H9 (cell line): ENCODE results near the gene GTF3C1. TPM values are rescaled to one million over a fixed set of nuclear protein-coding genes. Genes with fewer than 3 reads are reported as not detected.

ENCODE experiments used
- DNase-seq: peaks from one replicate; pipeline ENCODE4 v3.0.0-alpha.2; 2017
- H2AFZ ChIP-seq: one replicate; pipeline ENCODE4 v1.6.1; 2013; ENCODE audit warnings: mild to moderate bottlenecking, low read length, control low read depth, moderate library complexity
- H2AK5ac ChIP-seq: 2 replicates; pipeline ENCODE4 v1.6.1; 2013; ENCODE audit warnings: low read length, control low read depth, mixed read lengths; ENCODE audit not compliant: insufficient read length
- H2BK120ac ChIP-seq: one replicate; pipeline ENCODE4 v1.6.1; 2013; ENCODE audit warnings: low read depth, mild to moderate bottlenecking, low read length, control low read depth, inconsistent platforms; ENCODE audit not compliant: poor library complexity, severe bottlenecking
- H2BK12ac ChIP-seq: 2 replicates; pipeline ENCODE4 v1.6.1; 2013; ENCODE audit warnings: low read length, control low read depth, mixed read lengths, low read depth; ENCODE audit not compliant: insufficient read length
- H2BK15ac ChIP-seq: 2 replicates; pipeline ENCODE4 v1.6.1; 2013; ENCODE audit warnings: low read depth, low read length, control low read depth
- H2BK20ac ChIP-seq: one replicate; pipeline ENCODE4 v1.6.1; 2013; ENCODE audit warnings: low read depth, mild to moderate bottlenecking, low read length, control low read depth, inconsistent platforms; ENCODE audit not compliant: poor library complexity, severe bottlenecking
- H2BK5ac ChIP-seq: 2 replicates; pipeline ENCODE4 v1.6.1; 2013; ENCODE audit warnings: low read length, control low read depth, mixed read lengths; ENCODE audit not compliant: insufficient read length
- H3K14ac ChIP-seq: 2 replicates; pipeline ENCODE4 v1.6.1; 2013; ENCODE audit warnings: low read length, control low read depth; ENCODE audit not compliant: insufficient read depth
- H3K18ac ChIP-seq: 2 replicates; pipeline ENCODE4 v1.6.1; 2013; ENCODE audit warnings: low read depth, mild to moderate bottlenecking, mixed read lengths, low read length, control low read depth; ENCODE audit not compliant: insufficient read length
- H3K23ac ChIP-seq: 2 replicates; pipeline ENCODE4 v1.6.1; 2013; ENCODE audit warnings: low read length, control low read depth, mixed read lengths, low read depth; ENCODE audit not compliant: insufficient read length
- H3K23me2 ChIP-seq: 2 replicates; pipeline ENCODE4 v1.6.1; 2013; ENCODE audit warnings: low read depth, mild to moderate bottlenecking, mixed read lengths, low read length, control low read depth; ENCODE audit not compliant: insufficient read length, poor library complexity, severe bottlenecking
- H3K27ac ChIP-seq: 2 replicates; pipeline ENCODE4 v1.5.1; 2013; ENCODE audit warnings: low read length, control low read depth, mixed read lengths, low read depth; ENCODE audit not compliant: insufficient read length
- H3K27me3 ChIP-seq: 2 replicates; pipeline ENCODE4 v1.6.1; 2013; ENCODE audit warnings: low read length, control low read depth, inconsistent platforms; ENCODE audit not compliant: insufficient read depth
- H3K4ac ChIP-seq: 2 replicates; pipeline ENCODE4 v1.6.1; 2013; ENCODE audit warnings: low read depth, mild to moderate bottlenecking, control low read depth, inconsistent platforms, low read length, moderate library complexity
- H3K4me1 ChIP-seq: 2 replicates; pipeline ENCODE4 v1.6.1; 2013; ENCODE audit warnings: low read length, control low read depth, inconsistent platforms; ENCODE audit not compliant: insufficient read depth
- H3K4me2 ChIP-seq: 2 replicates; pipeline ENCODE4 v1.6.1; 2013; ENCODE audit warnings: low read length, control low read depth, mixed read lengths; ENCODE audit not compliant: insufficient read length, insufficient read depth
- H3K56ac ChIP-seq: 2 replicates; pipeline ENCODE4 v1.6.1; 2013; ENCODE audit warnings: low read depth, mild to moderate bottlenecking, mixed read lengths, low read length, control low read depth; ENCODE audit not compliant: insufficient read length
- H3K79me1 ChIP-seq: 2 replicates; pipeline ENCODE4 v1.6.1; 2013; ENCODE audit warnings: low read depth, mild to moderate bottlenecking, moderate library complexity, low read length, control low read depth, inconsistent platforms; ENCODE audit not compliant: insufficient read depth, poor library complexity, severe bottlenecking
- H3K79me2 ChIP-seq: 2 replicates; pipeline ENCODE4 v1.6.1; 2013; ENCODE audit warnings: low read length, control low read depth, inconsistent platforms; ENCODE audit not compliant: insufficient read depth
- H3K9ac ChIP-seq: 2 replicates; pipeline ENCODE4 v1.6.1; 2013; ENCODE audit warnings: low read length, control low read depth, mixed read lengths; ENCODE audit not compliant: insufficient read length; ENCODE audit errors: extremely low read depth
- H3K9me3 ChIP-seq: one replicate; pipeline ENCODE4 v1.6.1; 2013; ENCODE audit warnings: low read depth, low read length, inconsistent platforms; ENCODE audit not compliant: control insufficient read depth
- H3T11ph ChIP-seq: one replicate; pipeline ENCODE4 v1.6.1; 2013; ENCODE audit warnings: mild to moderate bottlenecking, low read length, control low read depth, inconsistent platforms
- H4K20me1 ChIP-seq: one replicate; pipeline ENCODE4 v1.6.1; 2013; ENCODE audit not compliant: control insufficient read depth, insufficient read length, insufficient read depth
- H4K5ac ChIP-seq: 2 replicates; pipeline ENCODE4 v1.6.1; 2013; ENCODE audit warnings: low read depth, mild to moderate bottlenecking, mixed read lengths, low read length, control low read depth; ENCODE audit not compliant: insufficient read length
- H4K8ac ChIP-seq: replicated peaks from 2 replicates; pipeline ENCODE4 v1.6.1; 2013; ENCODE audit warnings: low read length, control low read depth, mixed read lengths, low read depth; ENCODE audit not compliant: insufficient read length
- H4K91ac ChIP-seq: 2 replicates; pipeline ENCODE4 v1.6.1; 2013; ENCODE audit warnings: low read depth, mild to moderate bottlenecking, moderate library complexity, mixed read lengths, low read length, control low read depth; ENCODE audit not compliant: insufficient read length
- H3K27ac Mint-ChIP-seq, 3 experiments: 2 replicates in 2 of 3; 3 replicates in 1 of 3; pipeline ENCODE4 v1.8.0; 2020 to 2021; ENCODE audit warnings: mixed read lengths in 3 of 3, mild to moderate bottlenecking in 1 of 3, moderate library complexity in 1 of 3
- H3K27me3 Mint-ChIP-seq: 2 replicates; pipeline ENCODE4 v1.8.0; 2021; ENCODE audit warnings: low read depth, mild to moderate bottlenecking, moderate library complexity, mixed read lengths
- H3K36me3 Mint-ChIP-seq, 3 experiments: 2 replicates in 2 of 3; 3 replicates in 1 of 3; pipeline ENCODE4 v1.8.0; 2020 to 2021; ENCODE audit warnings: low read depth in 3 of 3, mixed read lengths in 3 of 3; ENCODE audit not compliant: insufficient read depth in 1 of 3
- H3K4me1 Mint-ChIP-seq, 2 experiments: 2 replicates each; pipeline ENCODE4 v1.8.0; 2020; ENCODE audit warnings: mixed read lengths in 2 of 2
- H3K4me3 Mint-ChIP-seq, 2 experiments: 2 replicates in 1 of 2; 3 replicates in 1 of 2; pipeline ENCODE4 v1.8.0; 2020 to 2021; ENCODE audit warnings: mild to moderate bottlenecking in 2 of 2, mixed read lengths in 2 of 2, moderate library complexity in 1 of 2
- H3K9me3 Mint-ChIP-seq, 2 experiments: 2 replicates in 1 of 2; 3 replicates in 1 of 2; pipeline ENCODE4 v1.8.0; 2020; ENCODE audit warnings: mild to moderate bottlenecking in 2 of 2, mixed read lengths in 2 of 2, moderate library complexity in 1 of 2
- WGBS: extraction: QIAGEN DNeasy Blood & Tissue Kit; methylation state at CpG from one replicate; pipeline ENCODE4 v1.1.7; 2013; ENCODE audit warnings: missing lambda C conversion rate, low lambda C conversion rate, mixed read lengths; ENCODE audit not compliant: insufficient read length; ENCODE audit errors: extremely low coverage; 5-methylcytosine and 5-hydroxymethylcytosine counted together
- total RNA-seq: library from RNA; stranded (reverse); gene quantifications from 2 replicates; pipeline ENCODE4 v1.2.1, GENCODE V29; 2021
- TF ChIP-seq, protein P1 (sequence below): fragments of 200-600 bp; sonication (generic); conservative IDR thresholded peaks from 3 replicates; pipeline ENCODE4 v1.8.0; 2021; ENCODE audit warnings: antibody characterized with exemption, mild to moderate bottlenecking

Gene GTF3C1
- total RNA-seq, 1 experiment from 2014 or later, result 113 TPM

DNA sequence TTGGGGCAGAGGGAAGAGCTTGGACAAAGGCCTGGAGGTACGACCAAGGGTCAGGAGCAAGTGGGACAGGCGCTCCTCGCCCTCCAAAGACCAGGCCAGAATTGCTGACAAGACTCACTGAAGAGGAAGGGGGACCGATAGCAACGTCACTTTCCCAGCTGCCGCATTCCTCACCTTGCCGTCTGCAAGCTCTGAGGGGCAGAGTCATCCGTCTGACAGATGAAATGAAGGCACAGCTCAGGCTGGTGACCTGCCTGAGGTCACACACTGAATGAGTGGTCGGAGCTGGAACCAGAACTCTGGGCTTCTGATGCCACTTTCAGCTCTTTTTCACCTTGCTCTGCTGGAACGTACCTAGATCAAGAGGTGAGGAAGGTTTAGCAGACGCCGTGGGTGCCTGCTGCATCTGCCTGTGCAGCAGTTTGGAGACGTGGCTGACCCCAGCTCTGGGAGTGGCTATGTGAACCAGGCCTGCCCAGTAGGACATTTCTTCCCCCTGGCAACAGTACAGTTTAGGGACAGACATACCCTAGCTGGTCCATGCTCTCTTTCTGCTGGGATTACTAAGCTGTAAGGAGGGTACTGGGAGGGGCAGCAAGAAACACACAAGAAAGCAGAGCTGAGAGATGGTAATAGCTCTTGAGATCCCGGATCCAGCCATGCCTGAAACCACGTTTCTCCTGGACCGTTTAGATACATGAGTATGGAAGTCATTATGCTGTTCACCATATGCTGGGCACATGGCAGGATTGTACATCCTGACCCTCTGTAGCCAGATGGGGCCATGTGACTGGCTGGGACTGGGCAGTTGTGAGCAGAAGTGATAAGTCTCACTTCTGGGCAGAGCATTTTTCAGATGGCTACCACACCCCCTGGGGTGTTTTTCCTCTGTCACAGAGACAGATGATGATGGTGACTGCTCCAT lies 96.9 kb downstream of the GTF3C1 start:
- Histone ChIP-seq H3K9me3 (no peaks in the 10 kb centered on the region), H3T11ph (no peak overlapping the region), H2BK5ac (no peak overlapping the region), H3K27ac (no peak overlapping the region), H2BK120ac (no peak overlapping the region), H4K91ac (no peak overlapping the region), H2BK12ac (no peak overlapping the region), H3K4ac (no peak overlapping the region), H3K79me2 (no peaks in the 10 kb centered on the region), H4K8ac (no peak overlapping the region), H3K9ac (no peak overlapping the region), H2BK20ac (no peak overlapping the region), H4K5ac (no peak overlapping the region), H2AK5ac (no peak overlapping the region), H3K18ac (no peak overlapping the region), H3K4me1 (no peaks in the 10 kb centered on the region), H3K23me2 (no peaks in the 10 kb centered on the region), H2BK15ac (no peak overlapping the region), H3K14ac (no peak overlapping the region), H3K4me2 (no peak overlapping the region), H3K27me3 (no peaks in the 10 kb centered on the region), H2AFZ (no peak overlapping the region), H3K79me1 (no peaks in the 10 kb centered on the region), H4K20me1 (peaks cover 2% of the 10 kb centered on the region), H3K23ac (no peak overlapping the region), H3K56ac (no peak overlapping the region)
- Mint-ChIP-seq H3K27ac (no peak overlapping the region), H3K36me3 (peaks cover 0 to 1% (median 0%) of the 10 kb centered on the region in 3 experiments; a peak in 2 of 7 replicates), H3K9me3 (peaks cover 2 to 3% of the 10 kb centered on the region in 2 experiments; a peak in 2 of 5 replicates), H3K27me3 (no peaks in the 10 kb centered on the region; the same call in 1 of the 2 replicates), H3K4me1 (peaks cover 6% of the 10 kb centered on the region in 2 experiments; a peak in 3 of 4 replicates), H3K4me3 (no peak overlapping the region; a peak in 1 of 5 replicates)
- no CpG with 5 or more reads among the region's 16 CpGs for WGBS
- no peak for DNase-seq
- TF ChIP-seq, protein P1, sequence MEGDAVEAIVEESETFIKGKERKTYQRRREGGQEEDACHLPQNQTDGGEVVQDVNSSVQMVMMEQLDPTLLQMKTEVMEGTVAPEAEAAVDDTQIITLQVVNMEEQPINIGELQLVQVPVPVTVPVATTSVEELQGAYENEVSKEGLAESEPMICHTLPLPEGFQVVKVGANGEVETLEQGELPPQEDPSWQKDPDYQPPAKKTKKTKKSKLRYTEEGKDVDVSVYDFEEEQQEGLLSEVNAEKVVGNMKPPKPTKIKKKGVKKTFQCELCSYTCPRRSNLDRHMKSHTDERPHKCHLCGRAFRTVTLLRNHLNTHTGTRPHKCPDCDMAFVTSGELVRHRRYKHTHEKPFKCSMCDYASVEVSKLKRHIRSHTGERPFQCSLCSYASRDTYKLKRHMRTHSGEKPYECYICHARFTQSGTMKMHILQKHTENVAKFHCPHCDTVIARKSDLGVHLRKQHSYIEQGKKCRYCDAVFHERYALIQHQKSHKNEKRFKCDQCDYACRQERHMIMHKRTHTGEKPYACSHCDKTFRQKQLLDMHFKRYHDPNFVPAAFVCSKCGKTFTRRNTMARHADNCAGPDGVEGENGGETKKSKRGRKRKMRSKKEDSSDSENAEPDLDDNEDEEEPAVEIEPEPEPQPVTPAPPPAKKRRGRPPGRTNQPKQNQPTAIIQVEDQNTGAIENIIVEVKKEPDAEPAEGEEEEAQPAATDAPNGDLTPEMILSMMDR, result no peak
